PFSK-1 (cell line): ENCODE measurements around the gene EXPH5.

Source experiments
- FOXP2 ChIP-seq: optimal IDR thresholded peaks from 2 replicates; pipeline ENCODE3; 2011; ENCODE audit warnings: borderline replicate concordance, control low read depth, inconsistent platforms; ENCODE audit not compliant: insufficient read depth; ENCODE audit errors: extremely low read length, extremely low read depth
- POLR2AphosphoS5 ChIP-seq: IDR thresholded peaks from 2 replicates; pipeline ENCODE4 v1.6.1; 2012; ENCODE audit warnings: low read depth, mild to moderate bottlenecking, control low read depth, low read length, moderate library complexity
- SIN3A ChIP-seq: IDR thresholded peaks from 2 replicates; pipeline ENCODE4 v1.6.1; 2012; ENCODE audit warnings: mild to moderate bottlenecking, low read length, moderate library complexity, borderline replicate concordance; ENCODE audit not compliant: insufficient read depth
- TAF1 ChIP-seq: IDR thresholded peaks from 2 replicates; pipeline ENCODE4 v1.6.1; 2012; ENCODE audit warnings: low read length, control low read depth, borderline replicate concordance; ENCODE audit not compliant: insufficient read depth
- TF ChIP-seq, protein P1 (sequence below), 2 experiments: IDR thresholded peaks; 2 replicates each; pipeline versions ENCODE4 v1.6.1 to v1.8.0; 2011 to 2012; ENCODE audit warnings: low read depth in 2 of 2, low read length in 2 of 2, control low read depth in 1 of 2, inconsistent platforms in 1 of 2, mild to moderate bottlenecking in 1 of 2, moderate library complexity in 1 of 2; ENCODE audit not compliant: insufficient read depth in 1 of 2

Gene EXPH5

GRCh38 chr11:108535384-108535955 is 58.1 kb downstream of the EXPH5 start:
- TF ChIP-seq POLR2AphosphoS5 (no peak), TAF1 (no peak), SIN3A (no peak), FOXP2 (no peak)
- TF ChIP-seq, protein P1, sequence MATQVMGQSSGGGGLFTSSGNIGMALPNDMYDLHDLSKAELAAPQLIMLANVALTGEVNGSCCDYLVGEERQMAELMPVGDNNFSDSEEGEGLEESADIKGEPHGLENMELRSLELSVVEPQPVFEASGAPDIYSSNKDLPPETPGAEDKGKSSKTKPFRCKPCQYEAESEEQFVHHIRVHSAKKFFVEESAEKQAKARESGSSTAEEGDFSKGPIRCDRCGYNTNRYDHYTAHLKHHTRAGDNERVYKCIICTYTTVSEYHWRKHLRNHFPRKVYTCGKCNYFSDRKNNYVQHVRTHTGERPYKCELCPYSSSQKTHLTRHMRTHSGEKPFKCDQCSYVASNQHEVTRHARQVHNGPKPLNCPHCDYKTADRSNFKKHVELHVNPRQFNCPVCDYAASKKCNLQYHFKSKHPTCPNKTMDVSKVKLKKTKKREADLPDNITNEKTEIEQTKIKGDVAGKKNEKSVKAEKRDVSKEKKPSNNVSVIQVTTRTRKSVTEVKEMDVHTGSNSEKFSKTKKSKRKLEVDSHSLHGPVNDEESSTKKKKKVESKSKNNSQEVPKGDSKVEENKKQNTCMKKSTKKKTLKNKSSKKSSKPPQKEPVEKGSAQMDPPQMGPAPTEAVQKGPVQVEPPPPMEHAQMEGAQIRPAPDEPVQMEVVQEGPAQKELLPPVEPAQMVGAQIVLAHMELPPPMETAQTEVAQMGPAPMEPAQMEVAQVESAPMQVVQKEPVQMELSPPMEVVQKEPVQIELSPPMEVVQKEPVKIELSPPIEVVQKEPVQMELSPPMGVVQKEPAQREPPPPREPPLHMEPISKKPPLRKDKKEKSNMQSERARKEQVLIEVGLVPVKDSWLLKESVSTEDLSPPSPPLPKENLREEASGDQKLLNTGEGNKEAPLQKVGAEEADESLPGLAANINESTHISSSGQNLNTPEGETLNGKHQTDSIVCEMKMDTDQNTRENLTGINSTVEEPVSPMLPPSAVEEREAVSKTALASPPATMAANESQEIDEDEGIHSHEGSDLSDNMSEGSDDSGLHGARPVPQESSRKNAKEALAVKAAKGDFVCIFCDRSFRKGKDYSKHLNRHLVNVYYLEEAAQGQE (IDR thresholded peaks at IDR 0.05; ENCODE audit: insufficient read depth in 1 of 2, low read depth in 2 of 2, low read length in 2 of 2): no peak

DNA sequence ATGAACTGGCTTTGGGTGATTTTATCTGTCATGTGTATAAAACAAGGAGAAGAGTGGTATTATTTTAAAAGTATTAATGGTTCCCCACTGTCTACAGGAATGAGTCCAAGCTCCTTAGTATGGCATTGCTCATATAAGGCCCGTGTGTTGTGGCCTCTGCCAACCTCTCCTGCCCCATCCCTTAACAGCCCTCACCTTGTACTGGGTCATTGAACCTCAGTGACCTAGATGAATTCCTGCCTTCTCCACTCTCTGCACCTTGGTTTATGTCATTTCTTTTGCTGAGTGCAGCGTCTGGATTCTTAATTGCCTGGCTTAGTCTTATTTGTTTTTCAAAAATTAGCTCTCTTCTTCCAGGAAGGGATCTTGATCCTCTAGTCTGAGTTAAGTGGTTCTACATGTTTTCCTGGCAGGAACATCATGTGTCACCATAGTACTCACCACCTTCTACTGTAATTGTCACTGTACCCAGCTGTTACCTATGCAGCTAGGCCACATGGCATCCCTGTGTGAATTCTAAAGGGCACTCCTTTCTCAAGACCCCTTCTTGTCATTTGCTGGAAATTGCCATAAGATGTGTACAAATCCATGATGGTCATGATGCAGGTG is 59.2 kb downstream of the EXPH5 start:
- TF ChIP-seq, protein P1 (IDR thresholded peaks at IDR 0.05; ENCODE audit: insufficient read depth in 1 of 2, low read depth in 2 of 2, low read length in 2 of 2): no peak
- TF ChIP-seq SIN3A (no peak), FOXP2 (no peak), TAF1 (no peak), POLR2AphosphoS5 (no peak)

- TF ChIP-seq TAF1 (no peak), POLR2AphosphoS5 (no peak), FOXP2 (no peak), SIN3A (no peak)
- TF ChIP-seq, protein P1 (IDR thresholded peaks at IDR 0.05; ENCODE audit: insufficient read depth in 1 of 2, low read depth in 2 of 2, low read length in 2 of 2): no peak
These were observed 63.1 kb downstream of the EXPH5 start for GRCh38 chr11:108530426-108530825.

DNA sequence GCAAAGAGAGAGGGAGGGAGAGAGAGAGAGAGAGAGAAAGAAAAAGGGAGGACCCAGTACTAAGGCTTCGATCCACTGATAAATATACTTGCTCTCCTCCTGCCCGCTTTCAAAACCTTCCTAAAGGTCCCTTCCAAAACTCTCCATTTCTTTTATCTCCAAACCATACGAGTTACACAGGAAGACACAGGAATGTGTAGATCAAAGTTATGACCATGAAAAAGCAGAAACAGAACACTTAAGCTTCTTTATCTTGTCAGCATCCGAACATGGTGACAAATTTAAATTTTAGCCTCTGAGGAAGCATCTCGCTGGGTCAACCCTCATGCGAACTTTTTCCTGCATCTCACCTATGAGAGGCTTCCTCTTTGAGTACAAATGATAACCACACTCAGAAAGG is 66.2 kb downstream of the EXPH5 start:
- TF ChIP-seq FOXP2: no peak

DNA sequence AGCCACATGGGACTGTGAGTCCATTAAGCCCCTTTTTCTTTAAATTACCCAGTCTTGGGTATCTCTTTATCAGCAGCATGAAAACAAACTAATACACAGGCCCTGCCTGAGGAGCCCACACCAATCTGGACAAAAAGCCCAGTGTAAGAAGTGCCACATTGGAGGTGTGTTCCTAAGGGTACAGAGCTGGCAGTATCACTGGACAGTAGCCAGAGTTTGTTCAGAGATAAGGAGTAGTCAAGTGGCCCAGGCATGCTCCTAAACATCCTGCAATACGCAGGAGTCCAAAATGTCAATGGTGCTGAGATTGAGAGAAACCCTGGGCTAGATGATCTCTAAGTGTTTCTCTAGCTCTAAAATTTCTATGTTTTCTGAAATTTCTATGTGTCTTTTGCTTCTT is 68.4 kb downstream of the EXPH5 start:
- TF ChIP-seq SIN3A (no peak), FOXP2 (no peak), POLR2AphosphoS5 (no peak), TAF1 (no peak)
- TF ChIP-seq, protein P1 (IDR thresholded peaks at IDR 0.05; ENCODE audit: insufficient read depth in 1 of 2, low read depth in 2 of 2, low read length in 2 of 2): no peak
